ENCODE data around the gene FBXO17.

Gene FBXO17

DNA sequence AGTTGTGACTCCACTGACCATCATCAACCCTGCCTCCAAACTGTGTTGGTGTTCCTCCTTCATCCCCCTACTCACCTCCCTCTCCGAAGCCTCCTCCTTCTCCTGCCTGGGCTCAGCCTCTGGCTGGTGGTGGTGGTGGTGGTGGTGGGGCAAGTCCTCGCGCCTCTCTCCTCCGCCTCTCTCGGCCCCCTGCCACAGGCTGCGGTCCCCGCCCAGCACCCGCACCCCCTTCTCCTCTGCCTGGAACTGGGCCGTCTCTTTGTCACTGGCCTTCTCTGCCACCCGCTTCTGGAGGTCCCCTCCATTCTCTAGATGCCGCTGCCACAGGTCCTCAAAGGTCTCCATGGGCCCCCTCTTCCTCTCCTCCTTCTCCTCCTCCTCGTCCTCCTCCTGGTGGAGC is 65.1 kb downstream of the FBXO17 start:
- no peak for DNase-seq (ENCODE audit: low spot score)
- TF ChIP-seq, protein P1, sequence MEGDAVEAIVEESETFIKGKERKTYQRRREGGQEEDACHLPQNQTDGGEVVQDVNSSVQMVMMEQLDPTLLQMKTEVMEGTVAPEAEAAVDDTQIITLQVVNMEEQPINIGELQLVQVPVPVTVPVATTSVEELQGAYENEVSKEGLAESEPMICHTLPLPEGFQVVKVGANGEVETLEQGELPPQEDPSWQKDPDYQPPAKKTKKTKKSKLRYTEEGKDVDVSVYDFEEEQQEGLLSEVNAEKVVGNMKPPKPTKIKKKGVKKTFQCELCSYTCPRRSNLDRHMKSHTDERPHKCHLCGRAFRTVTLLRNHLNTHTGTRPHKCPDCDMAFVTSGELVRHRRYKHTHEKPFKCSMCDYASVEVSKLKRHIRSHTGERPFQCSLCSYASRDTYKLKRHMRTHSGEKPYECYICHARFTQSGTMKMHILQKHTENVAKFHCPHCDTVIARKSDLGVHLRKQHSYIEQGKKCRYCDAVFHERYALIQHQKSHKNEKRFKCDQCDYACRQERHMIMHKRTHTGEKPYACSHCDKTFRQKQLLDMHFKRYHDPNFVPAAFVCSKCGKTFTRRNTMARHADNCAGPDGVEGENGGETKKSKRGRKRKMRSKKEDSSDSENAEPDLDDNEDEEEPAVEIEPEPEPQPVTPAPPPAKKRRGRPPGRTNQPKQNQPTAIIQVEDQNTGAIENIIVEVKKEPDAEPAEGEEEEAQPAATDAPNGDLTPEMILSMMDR (IDR thresholded peaks at IDR 0.05; ENCODE audit: extremely low read depth, missing control alignments) = no peak

DNA sequence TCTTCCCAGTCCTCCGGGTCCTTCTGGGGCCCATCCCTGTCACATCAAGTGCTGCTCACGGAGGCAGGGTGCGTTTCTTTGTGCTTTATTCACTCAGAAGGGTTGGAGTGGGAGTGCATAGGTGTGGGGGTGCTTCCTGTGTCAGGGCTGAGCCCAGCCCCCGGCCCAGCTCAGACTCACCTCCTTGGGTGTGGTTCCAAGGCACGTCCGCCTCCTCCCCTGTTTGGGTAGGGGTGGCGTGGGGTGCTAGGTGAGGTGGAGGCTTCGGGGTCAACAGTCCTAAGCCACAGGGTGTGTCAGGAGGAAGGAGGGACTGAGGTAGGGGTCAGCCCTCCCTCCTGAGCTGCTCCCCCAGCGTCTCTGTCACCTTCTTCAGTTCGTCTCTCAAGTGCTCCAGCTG is 66.6 kb downstream of the FBXO17 start:
- DNase-seq (ENCODE audit: low spot score) = no peak

DNA sequence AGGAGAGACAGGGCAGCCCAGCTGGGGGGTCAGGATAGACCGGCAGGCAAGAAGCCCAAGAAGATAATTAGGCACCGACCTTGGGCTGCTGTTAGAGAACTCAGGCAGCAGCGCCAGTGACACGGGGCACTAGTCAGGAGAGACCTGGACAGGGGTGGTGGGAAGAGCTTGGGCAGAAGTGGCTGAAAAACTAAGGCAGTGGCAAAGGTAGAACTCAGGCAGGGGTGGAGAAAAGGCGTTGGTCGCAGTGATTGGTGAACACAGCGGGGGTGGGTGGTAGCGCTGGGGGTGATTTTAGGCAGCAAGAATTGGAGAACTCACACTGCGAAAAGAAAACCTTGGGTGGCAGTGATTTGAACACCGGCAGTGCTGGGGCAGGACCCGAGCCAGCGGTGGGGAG is 67.9 kb downstream of the FBXO17 start:
- TF ChIP-seq, protein P1 (IDR thresholded peaks at IDR 0.05; ENCODE audit: extremely low read depth, missing control alignments) = no peak
- no peak for DNase-seq (ENCODE audit: low spot score)

More for the DNA sequence above, 66.6 kb downstream of the FBXO17 start:
- TF ChIP-seq, protein P1 (IDR thresholded peaks at IDR 0.05; ENCODE audit: extremely low read depth, missing control alignments) = no peak

DNA sequence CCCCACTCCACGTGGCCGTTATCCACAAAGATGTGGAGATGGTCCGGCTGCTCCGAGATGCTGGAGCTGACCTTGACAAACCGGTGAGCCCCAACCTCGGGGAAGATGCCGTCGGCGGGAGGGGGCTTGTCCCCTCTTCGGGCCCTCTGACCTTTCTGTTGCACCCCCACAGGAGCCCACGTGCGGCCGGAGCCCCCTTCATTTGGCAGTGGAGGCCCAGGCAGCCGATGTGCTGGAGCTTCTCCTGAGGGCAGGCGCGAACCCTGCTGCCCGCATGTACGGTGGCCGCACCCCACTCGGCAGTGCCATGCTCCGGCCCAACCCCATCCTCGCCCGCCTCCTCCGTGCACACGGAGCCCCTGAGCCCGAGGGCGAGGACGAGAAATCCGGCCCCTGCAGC is 68.3 kb downstream of the FBXO17 start:
- TF ChIP-seq, protein P1 (IDR thresholded peaks at IDR 0.05; ENCODE audit: extremely low read depth, missing control alignments) = no peak

DNA sequence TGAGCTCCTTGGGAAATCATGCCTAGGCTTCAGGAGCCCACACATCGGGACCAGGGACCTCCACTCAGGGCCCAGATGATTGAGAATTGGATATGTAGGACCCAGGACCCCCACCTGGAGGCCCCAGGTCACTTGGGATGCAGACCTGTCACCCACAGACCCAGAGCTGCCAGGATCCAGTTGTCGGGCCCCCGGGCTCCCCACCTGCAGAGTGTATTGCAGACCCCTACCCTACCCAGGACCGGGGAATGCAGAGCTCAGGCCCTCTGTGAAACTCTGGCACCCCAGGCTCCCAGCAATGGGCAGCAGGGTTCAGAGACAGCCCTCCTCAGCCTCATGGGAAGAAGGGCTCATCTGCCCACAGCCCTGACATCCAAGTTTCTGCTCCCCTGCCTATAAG is 69.9 kb downstream of the FBXO17 start:
- TF ChIP-seq, protein P1 (IDR thresholded peaks at IDR 0.05; ENCODE audit: extremely low read depth, missing control alignments) = no peak
- DNase-seq (ENCODE audit: low spot score) = no peak

More for the DNA sequence above, 68.3 kb downstream of the FBXO17 start:
- DNase-seq (ENCODE audit: low spot score) = no peak

DNA sequence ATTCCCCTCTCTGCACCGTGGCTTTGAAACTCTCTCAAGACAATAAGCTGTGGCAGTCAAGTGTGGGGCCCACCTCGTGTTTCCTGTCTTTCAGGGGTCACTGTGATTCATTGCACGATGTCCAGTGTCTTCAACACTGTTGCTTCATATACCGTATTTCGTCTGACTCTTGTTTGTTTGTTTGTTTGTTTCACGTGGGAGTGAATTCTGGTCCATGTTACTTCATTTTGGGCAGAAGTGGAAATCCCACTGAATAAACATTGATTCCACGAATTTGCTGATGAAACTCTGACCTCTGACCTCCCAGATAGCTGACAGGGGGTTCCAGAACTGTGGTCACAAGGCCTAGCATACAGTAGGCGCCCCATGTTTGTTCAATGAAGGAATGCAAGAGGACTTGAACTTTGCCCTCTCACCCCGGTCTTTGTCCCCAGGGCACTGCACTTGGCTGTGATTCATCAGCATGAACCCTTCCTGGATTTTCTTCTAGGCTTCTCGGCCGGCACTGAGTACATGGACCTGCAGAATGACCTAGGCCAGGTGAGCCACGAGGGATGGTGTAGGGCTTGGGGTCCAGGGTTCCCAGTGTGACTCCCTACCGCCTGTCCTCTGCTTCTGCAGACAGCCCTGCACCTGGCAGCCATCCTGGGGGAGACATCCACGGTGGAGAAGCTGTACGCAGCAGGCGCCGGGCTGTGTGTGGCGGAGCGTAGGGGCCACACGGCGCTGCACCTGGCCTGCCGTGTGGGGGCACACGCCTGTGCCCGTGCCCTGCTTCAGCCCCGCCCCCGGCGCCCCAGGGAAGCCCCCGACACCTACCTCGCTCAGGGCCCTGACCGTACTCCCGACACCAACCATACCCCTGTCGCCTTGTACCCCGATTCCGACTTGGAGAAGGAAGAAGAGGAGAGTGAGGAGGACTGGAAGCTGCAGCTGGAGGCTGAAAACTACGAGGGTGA is 70.7 kb downstream of the FBXO17 start:
- no peak for DNase-seq (ENCODE audit: low spot score)

DNA sequence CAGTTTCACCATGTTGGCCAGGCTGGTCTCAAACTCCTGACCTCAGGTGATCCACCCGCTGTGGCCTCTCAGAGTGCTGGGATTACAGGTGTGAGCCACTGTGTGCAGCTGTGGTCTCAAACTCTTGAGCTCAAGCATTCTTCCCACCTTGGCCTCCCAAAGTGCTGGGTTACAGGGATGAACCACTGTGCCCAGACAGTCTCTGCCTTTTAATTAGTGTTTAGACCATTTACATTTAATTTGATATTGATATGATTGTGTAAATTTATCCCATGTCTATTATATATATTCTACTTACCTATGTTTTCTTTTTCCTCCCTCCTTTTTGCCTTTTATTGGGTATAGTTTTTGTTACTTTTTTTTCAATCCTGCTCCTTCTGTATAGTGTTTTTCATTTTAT is 73.9 kb downstream of the FBXO17 start:
- TF ChIP-seq, protein P1 (IDR thresholded peaks at IDR 0.05; ENCODE audit: extremely low read depth, missing control alignments) = no peak
- no peak for DNase-seq (ENCODE audit: low spot score)

More for the DNA sequence above, 70.7 kb downstream of the FBXO17 start:
- TF ChIP-seq, protein P1 (IDR thresholded peaks at IDR 0.05; ENCODE audit: extremely low read depth, missing control alignments) = no peak

All from GM20000 (cell line).